ENCODE data around the gene PHLDA2. TPM values are rescaled to one million over a fixed set of nuclear protein-coding genes. Genes with fewer than 3 reads are reported as not detected.
A peak's percentile ranks its signal among the peaks of the same experiment; 100 is the strongest.

PHLDA2 gene
- polyA plus RNA-seq, 1 donor (not counting 4 experiments of a cell fraction or from before 2014, with no cell fraction given) = 24.3 TPM

- Histone ChIP-seq H3K36me3 (ENCODE audit: control insufficient read depth in 2 of 2, extremely low read depth in 1 of 2, insufficient read depth in 2 of 2, low read length in 2 of 2) (no peaks in the 10 kb centered on the region), H4K20me1 (ENCODE audit: control insufficient read depth, extremely low read depth, insufficient read depth, low read length) (no peaks in the 10 kb centered on the region), H3K9me3 (ENCODE audit: control insufficient read depth, low read depth, low read length) (peaks cover 5% of the 10 kb centered on the region), H3K9ac (ENCODE audit: control insufficient read depth, extremely low read depth, insufficient read depth, low read length) (no peak overlapping the region), H3K27me3 (ENCODE audit: control insufficient read depth, extremely low read depth, insufficient read depth, low read length) (no peaks in the 10 kb centered on the region), H3K79me2 (ENCODE audit: control insufficient read depth, insufficient read depth, low read length) (no peaks in the 10 kb centered on the region), H3K27ac (ENCODE audit: control insufficient read depth, insufficient read depth, low read length) (no peak overlapping the region), H3K4me1 (ENCODE audit: control insufficient read depth, extremely low read depth, insufficient read depth, low read length) (peaks cover 35% of the 10 kb centered on the region), H3K9me1 (ENCODE audit: control insufficient read depth, extremely low read depth, insufficient read depth, low read length) (no peaks in the 10 kb centered on the region), H3K4me3 (ENCODE audit: control insufficient read depth in 2 of 3, extremely low read depth in 1 of 3, insufficient read depth in 2 of 3, low read depth in 1 of 3, low read length in 3 of 3) (no peak overlapping the region), H2AFZ (ENCODE audit: control insufficient read depth, low read length) (no peak overlapping the region), H3K4me2 (ENCODE audit: control insufficient read depth, extremely low read depth, insufficient read depth, low read depth, low read length) (no peak overlapping the region)
- no peak for TF ChIP-seq EZH2 (IDR thresholded peaks at IDR 0.05; ENCODE audit: low read length)
- TF ChIP-seq CTCF (optimal IDR thresholded peaks at IDR 0.05 in 1 of 3, IDR thresholded peaks at IDR 0.05 in 1 of 3, conservative IDR thresholded peaks at IDR 0.05 in 1 of 3; ENCODE audit: extremely low read depth in 1 of 3, insufficient read depth in 2 of 3, low read length in 3 of 3) = no peak
- dilution Hi-C loops (cut with MboI; ENCODE audit: extremely low pct_ligation_motif_present, low sequenced_read_pairs) = no loop called here
- FAIRE-seq = no peak
- no peak for DNase-seq (ENCODE audit: low read depth, low spot score)
Measured at GRCh38 chr11:2934611-2935239, 5.5 kb upstream of the PHLDA2 start.

- Histone ChIP-seq H3K9me1 (ENCODE audit: control insufficient read depth, extremely low read depth, insufficient read depth, low read length) (no peaks in the 10 kb centered on the region), H3K4me3 (ENCODE audit: control insufficient read depth in 2 of 3, extremely low read depth in 1 of 3, insufficient read depth in 2 of 3, low read depth in 1 of 3, low read length in 3 of 3) (no peak overlapping the region), H3K27me3 (ENCODE audit: control insufficient read depth, extremely low read depth, insufficient read depth, low read length) (no peaks in the 10 kb centered on the region), H3K79me2 (ENCODE audit: control insufficient read depth, insufficient read depth, low read length) (peaks cover under 1% of the 10 kb centered on the region), H3K9ac (ENCODE audit: control insufficient read depth, extremely low read depth, insufficient read depth, low read length) (peak overlapping the region; percentile 80), H3K9me3 (ENCODE audit: control insufficient read depth, low read depth, low read length) (peaks cover 4% of the 10 kb centered on the region), H3K27ac (ENCODE audit: control insufficient read depth, insufficient read depth, low read length) (peak overlapping the region; percentile 96), H3K4me1 (ENCODE audit: control insufficient read depth, extremely low read depth, insufficient read depth, low read length) (peaks cover 36% of the 10 kb centered on the region), H3K36me3 (ENCODE audit: control insufficient read depth in 2 of 2, extremely low read depth in 1 of 2, insufficient read depth in 2 of 2, low read length in 2 of 2) (no peaks in the 10 kb centered on the region), H4K20me1 (ENCODE audit: control insufficient read depth, extremely low read depth, insufficient read depth, low read length) (no peaks in the 10 kb centered on the region), H3K4me2 (ENCODE audit: control insufficient read depth, extremely low read depth, insufficient read depth, low read depth, low read length) (peak overlapping the region; percentile 75), H2AFZ (ENCODE audit: control insufficient read depth, low read length) (no peak overlapping the region)
- TF ChIP-seq EZH2 (IDR thresholded peaks at IDR 0.05; ENCODE audit: low read length) = no peak
- TF ChIP-seq CTCF (optimal IDR thresholded peaks at IDR 0.05 in 1 of 3, IDR thresholded peaks at IDR 0.05 in 1 of 3, conservative IDR thresholded peaks at IDR 0.05 in 1 of 3; ENCODE audit: extremely low read depth in 1 of 3, insufficient read depth in 2 of 3, low read length in 3 of 3) = no peak
- FAIRE-seq (no peak), DNase-seq (ENCODE audit: low read depth, low spot score) (no peak)
- dilution Hi-C loops (cut with MboI; ENCODE audit: extremely low pct_ligation_motif_present, low sequenced_read_pairs) = no loop called here
Measured at GRCh38 chr11:2934021-2934550, 4.9 kb upstream of the PHLDA2 start.

All from keratinocyte (primary cell).